GM18502 (cell line): ENCODE measurements around the gene FAM135A.
A peak's percentile ranks its signal among the peaks of the same experiment; 100 is the strongest.
"Not testable (repeated sequence)": the region's sequence is repeated elsewhere in the genome, so short reads cannot be mapped to it uniquely, and the experiment has no call there.

Experiments
- ATAC-seq: cut with Tn5 transposase; IDR thresholded peaks from one replicate; pipeline ENCODE4 v1.9.1; 2021; ENCODE audit warnings: mild to moderate bottlenecking; ENCODE audit not compliant: unreplicated experiment, poor library complexity

FAM135A gene

DNA sequence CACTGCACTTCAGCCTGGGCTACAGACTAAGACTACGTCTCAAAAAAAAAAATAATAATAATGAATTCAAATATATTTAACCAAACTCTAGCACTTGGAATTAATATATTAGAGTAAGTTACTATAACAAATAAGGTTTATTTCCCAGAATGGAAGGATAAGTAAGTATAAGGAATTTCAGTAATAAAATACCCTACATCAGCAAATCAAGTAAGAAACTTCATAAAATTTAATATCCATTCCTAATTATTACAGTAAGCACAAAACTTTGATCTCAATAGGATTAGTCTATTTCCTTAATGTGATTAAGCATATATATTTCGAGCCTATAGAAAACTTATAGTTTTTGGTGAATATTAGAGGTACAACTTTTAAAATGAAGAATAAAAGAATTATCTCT is 116.7 kb downstream of the FAM135A start:
- ATAC-seq = no peak

DNA sequence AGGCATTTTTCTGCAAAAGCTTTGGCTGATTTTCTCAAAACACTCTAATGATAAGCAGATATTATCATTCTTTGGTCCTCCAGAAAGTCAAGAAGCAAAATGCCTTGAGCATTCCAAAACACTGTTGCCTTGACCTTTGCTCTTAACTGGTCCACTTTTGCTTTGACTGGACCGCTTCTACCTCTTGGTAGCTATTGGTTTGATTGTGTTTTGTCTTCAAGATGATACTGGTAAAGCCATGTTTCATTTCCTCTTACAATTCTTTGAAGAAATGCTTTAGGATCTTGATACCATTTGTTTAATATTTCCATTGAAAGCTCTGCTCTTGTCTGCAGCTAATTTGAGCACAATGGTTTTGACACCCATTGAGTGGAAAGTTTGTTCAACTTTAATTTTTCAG is 117.8 kb downstream of the FAM135A start:
- ATAC-seq = no peak

DNA sequence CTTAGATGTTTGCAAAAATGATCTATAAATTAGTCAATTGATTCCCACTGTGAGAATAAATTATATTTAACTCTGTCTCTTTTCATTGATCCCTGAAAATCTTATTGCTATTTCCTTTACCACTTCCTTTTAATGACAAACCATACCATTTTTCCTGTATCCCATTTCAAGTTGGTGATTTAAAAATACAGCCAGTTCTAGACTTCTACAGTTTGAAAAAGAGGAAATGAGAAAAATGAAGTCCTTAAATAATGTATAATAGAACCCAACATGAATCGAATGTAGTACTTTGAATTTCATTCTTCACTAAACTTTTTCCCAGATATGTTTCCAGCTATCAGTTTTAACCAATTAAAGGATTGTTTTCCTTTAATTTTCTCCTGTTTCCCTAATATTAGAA is 124.0 kb downstream of the FAM135A start:
- no peak for ATAC-seq

DNA sequence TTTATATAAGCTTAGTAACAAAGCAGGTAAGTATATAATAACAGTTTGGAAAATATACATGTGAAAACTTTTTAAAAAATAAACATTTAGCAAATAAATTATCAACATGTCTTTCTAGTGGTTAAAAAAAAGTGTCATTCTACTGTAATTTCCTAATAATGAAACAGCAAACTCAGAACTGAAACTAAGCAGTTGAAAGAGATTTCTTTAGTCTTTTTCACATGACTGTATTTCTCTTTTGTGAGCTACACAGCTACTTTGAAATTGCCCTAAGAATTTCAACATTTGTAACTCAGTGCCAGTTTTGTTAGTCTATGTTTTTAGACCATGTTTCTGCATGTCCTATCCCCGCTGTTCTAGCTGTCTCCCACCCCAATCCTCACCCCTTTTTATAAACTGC is 125.1 kb downstream of the FAM135A start:
- ATAC-seq = peak; percentile 72

DNA sequence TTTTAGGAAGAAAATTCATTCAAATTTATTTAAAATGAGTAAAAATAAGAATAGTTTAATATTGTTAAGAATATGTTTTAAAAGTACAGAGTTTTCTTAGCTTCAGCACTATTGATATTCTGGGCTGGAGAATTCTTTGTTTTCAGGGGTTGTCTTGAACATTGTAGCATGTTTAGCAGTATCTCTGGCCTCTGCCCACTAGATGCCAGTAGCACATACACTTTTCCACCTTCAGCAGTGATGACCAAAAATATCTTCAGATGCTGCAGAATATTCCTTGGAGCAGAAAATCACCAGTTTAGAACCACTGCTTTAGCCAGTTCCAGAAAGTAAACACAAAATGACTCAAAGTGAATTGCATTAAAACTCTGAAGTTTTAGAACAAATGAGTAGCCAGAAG is 134.0 kb downstream of the FAM135A start:
- ATAC-seq = no peak

DNA sequence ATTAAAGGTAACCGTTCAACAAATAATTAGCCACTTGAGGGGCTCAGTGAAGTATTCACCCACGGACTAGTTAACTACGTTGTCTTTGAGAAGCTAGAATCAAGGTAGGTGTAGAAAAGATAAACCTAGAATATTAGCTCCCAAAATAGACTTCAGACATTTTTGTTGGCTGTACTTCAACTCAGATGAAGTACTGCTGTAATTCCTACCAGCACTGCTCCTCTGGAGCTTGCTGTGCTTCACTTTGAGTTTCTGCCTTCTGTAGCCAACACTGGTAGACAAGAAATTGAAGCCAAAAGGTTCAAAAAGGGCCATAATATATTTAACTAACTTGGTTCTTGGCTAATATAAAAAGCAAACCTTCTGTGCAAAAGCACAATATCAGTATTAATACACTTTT is 134.6 kb downstream of the FAM135A start:
- no peak for ATAC-seq

DNA sequence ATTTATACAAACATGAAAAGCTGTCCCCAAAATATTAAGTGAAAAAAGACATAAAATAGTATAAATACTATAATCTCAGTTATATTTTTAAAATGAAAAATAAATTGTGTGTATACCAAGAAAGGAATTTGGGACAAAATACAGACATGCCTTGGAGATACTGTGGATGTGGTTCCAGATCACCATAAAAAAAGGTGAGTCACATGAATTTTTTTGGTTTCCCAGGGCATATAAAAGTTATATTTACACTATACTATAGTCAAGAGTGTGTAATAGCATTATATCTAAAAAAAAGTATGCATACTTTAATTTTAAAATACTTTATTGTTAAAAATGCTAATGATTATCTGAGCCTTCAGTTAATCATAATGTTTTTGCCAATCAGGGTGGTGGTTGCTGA is 136.0 kb downstream of the FAM135A start:
- no peak for ATAC-seq

DNA sequence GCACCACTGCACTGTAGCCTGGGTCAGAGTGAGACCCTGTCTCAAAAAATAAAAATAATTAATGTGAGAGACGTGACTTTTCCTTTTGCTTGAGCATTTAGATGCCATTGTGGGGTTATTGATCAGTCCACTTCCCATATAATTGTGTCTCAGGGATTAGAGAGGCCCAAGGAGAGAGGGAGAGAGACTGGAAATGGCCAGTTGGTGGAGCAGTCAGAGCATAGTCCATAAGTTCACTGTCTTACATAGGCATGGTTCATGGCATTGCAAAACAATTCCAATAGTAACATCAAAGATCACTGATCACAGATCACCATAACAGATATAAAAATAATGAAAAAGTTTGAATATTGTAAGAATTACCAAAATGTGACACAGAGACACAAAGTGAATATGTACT is 138.3 kb downstream of the FAM135A start:
- ATAC-seq = no peak

DNA sequence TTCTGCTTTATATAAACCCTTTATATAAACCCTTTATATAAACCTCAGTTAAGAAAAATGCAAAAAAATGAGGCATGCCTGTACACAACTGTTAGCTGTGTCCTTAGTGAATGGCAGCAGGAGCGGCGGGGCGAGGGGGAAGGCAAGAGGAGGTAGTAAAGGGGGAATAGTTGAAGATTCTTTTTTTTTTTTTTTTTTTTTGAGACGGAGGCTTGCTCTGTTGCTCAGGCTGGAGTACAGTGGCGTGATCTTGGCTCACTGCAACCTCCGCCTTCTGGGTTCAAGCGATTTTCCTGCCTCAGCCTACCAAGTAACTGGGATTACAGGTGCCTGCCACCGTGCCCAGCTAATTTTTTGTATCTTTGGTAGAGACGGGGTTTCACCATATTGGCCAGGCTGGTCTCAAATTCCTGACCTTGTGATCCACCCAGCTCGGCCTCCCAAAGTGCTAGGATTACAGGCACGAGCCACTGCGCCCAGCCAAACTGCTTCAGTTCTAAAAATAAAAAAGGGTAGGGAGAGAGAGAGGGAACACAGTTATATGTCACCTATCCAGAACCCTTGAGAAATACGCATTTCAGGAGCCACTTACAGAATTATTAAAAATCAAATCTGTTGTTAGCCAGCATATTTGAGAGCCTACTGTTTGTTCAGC is 139.1 kb downstream of the FAM135A start:
- ATAC-seq = not testable (repeated sequence)

DNA sequence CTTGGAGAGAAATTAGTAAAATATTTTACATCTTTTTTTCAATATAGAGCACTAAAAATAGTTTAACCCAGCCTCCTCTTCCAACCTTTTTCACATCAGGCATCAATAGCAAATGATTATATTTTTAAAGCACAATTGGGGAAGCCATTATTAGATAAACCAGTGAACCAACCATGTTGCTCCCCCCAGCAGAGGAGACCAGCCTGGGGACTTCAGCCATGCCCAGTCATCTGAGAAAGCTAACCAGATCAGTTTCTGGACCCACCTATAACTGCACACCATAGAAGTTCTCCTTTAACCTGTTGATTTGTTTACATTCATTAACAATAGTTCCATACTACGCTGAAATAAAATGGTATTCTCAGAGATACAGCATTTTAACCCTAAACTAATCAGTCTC is 139.7 kb downstream of the FAM135A start:
- ATAC-seq = no peak

DNA sequence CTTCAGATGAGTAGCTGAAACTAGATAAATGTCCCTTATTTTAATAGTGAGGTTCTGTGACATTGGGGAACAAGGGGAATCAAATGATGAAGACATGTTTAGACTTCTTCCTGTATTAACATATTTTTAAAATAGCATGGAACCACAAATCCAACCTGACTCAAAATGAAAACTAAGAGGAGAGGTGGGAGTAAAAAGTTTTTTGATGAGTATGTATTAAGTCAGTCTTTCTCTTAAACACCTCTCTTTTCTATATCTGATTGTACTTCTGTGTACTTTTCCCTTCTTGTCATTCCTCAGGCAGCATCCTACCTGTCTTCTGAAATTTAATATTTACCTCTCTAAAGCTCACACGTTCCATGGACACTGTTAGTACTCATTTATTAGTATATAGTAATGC is 144.7 kb downstream of the FAM135A start:
- no peak for ATAC-seq

DNA sequence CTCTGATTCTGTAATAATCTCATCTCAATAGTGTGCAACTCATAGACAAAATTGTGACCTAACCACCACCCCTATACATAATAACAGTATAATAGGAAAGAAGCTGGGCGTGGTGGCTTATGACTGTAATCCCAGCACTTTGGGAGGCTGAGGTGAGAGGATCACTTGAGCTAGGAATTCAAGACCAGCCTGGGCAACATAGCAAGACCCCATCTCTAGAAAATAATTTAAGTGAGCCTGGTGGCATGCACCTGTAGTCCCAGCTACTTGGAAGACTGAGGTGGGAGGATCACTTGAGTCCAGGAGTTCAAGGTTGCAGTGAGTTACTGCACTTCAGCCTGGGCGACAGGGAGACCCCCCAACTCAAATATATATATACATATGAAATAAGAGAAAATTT is 149.1 kb downstream of the FAM135A start:
- not testable (repeated sequence) for ATAC-seq

DNA sequence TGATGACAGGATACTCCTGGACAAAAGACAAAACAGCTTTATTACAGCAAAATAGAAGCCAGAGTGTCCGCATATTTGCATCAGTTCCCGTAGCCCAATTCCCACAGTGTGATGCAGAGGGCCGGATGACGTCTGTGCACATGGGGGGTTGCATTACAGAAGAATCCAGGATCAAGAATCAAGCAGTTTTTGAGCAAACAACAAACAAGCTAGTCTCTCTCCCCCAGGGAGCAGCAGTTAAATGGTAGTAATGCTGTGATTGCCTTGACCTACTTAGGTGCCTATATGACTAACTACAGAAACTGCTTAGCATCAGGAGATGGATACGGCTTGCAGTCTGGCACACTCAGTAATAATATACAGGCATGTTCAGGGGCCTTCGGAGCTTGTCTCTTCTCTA is 150.2 kb downstream of the FAM135A start:
- ATAC-seq = no peak

DNA sequence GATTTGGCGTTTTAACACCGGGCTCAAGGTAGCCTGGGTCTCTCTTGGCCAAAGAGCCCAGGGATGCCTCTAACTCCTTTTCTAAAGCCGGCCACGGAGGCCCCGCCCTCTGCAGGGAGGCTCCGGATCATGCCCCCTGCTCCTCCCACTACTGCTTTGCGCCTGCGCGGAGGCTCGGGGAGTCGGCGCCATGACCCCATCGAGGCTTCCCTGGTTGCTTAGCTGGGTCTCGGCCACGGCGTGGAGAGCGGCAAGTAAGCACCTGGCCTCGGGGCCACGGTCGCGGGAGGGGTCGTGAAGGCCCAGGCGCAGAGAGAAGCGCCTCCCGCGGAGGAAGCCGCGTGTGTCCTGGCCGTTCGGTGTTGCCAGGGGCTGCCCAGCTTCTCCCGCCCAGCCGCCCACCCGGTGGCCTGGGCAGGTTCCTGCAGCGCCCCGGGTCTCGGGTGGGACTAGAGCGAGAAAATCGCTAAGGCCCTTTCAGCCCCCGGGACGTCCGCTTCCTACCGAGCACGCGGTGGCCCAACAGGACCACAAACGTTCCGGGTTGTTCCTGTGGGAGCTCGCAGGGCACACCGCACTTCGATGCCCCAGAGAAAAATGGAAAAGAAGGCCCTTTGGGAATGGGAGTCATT is 153.6 kb downstream of the FAM135A start, which contains the start of gene SDHAF4:
TSS of gene SDHAF4 (plus strand) at position 180 of the 632 bp plus-strand sequence. CDS start at position 191, 11 bp downstream.
- ATAC-seq = peak; percentile 98

DNA sequence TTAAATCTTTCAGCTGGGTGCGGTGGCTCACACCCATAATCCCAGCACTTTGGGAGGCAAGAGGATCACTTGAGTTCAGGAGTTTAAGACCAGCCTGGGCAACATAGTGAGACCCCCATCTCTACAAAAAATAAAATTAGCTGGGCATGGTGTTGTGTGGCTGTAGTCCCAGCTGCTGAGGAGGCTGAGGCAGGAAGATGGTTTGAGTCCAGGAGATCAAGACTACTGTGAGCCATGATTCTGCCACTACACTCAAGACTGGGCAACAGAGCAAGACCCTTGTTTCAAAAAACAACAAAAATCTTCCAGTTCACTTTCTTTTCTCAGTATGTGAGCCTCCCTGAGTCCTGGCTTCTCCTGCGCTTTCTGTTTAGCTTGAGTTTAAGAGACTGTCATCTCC is 161.3 kb downstream of the FAM135A start:
- ATAC-seq = no peak

DNA sequence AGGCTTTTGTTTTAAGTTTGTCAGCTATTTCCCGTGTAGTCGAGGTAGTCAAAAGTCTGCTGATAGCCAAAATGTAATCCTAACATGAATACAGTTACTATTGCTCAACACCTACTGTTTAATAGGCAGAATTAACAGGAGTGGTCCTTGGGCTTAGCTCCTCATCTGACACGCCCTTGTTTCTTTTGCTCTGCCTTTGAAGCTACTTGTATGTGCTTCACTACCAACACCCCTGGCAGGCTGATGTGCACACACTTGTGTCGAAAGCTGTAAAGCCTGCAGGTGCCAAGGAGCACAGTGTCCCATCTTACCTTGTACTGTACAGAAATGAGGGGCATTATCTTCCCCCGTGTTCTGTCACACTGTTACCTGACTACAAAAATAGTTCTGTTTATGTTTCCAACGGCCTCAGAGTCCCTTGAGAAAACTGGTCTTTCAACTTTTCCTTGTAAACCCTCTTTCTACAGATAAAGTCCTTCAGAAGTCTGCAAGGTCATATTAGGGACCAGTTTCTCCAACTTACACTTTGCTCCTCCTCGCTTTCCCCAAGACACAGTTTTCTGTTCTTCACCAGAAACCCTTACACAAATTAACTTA is 162.7 kb downstream of the FAM135A start:
- no peak for ATAC-seq

DNA sequence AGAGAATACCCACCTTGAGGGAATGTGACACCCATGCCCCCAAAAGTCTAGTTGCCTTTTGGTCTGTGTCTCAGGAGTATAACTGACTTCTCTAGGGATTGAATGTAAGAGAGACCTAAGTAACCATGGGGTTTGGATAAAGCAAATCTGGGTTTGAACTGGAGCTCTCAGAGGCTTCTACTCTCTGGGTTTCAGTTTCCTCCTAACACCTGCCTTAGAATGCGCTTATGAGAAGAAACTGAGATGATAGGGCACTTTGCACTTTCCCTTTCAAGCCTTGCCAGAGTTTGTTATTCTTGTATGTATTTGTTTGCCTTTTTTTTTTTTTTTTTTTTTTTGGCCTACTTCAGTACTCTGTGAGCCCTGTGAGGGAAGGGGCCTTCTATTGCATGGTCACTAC is 172.8 kb downstream of the FAM135A start:
- peak; percentile 96 for ATAC-seq

DNA sequence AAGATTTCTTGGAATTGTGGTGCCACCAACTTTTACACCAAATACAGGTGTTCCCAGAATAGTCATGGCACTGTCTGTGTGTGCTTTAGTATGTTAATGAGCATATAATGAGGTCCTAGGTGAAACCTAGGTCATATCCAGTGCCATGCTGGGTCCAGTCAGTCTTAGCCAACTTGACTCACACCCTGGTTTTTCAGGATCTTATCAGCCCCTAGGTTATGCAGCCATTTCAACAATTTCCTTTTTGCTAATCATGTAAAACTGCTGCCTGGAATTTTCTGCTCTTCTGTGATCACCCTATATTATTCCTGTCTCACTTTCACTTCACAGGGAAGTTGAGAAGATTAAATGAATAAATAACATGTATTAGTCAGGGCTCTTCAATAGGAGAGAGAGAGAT is 177.1 kb downstream of the FAM135A start:
- ATAC-seq = no peak

DNA sequence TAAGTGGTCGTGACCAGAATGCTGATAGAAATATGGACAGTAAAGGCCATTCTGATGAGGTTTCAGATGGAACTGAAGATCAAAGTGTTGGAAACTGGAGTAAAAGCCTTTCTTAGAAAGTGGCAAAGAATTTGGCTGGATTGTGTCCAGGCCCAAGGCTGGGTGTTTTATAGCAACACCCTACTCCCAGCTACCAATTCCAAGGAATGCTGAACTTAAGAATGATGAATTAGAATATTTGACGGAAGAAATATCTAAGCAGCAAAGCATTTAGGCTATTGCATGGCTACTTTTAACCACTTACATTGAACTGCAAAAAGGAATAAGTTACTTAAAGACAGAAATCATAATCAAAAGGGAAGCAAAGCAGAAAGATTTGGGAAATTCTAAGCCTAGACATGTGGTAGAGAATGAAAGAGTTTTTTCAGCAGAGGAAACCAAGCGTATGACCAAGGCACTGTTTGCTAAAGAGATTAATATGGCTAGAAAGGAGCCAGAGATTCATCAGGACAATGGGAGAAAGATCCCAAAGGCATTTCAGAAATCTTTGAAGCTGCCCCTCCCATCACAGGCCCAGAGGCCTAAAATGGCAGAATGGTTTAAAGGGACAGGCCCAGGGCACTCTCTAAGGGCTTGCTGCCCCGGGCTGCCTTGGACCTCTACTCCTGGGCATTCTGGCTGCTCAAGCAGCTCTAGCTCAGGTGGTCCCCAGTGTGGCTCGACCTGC is 179.2 kb downstream of the FAM135A start:
- ATAC-seq = no peak

DNA sequence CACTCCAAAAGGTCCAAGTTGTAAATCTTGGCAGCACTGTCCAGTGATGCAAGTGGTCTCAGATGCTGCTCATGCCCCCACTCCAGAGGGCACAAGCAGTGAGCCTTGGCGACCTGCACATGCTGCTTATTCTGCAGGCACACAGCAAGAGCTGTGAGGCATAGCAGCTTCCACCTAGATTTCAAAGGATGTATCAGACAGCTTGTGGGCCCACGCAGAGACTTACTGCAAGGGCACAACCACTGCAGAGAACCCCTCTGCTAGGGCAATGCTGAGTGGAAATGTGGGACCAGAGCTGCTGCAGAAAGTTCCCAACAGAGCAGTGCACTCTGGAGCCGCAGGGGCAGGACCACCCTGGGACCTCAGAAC is 179.8 kb downstream of the FAM135A start:
- no peak for ATAC-seq

DNA sequence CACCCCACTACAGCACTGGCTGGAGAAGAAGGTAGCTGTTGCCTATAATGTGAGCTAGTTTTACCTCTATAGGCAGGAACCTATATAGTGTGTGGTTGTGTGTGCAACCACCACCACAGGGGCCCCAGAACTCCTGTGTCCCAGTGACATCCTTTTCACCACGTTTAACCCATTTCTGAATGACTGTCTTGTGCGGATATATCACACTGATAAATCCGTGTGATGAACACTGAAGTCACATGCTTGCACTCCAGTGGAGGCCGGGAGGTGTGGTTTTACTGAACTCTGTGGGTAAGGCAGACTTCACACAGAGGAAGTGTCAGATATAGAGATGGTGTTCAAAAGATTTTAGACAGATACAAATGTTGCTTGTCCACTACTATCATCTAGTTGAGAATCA is 185.9 kb downstream of the FAM135A start:
- ATAC-seq = no peak
